Uterus (tissue), 4 donors: ENCODE data around the gene TRIM32. TPM values are rescaled to one million over a fixed set of nuclear protein-coding genes. Genes with fewer than 3 reads are reported as not detected.

Experiments used
- DNase-seq, 2 donors: peaks; one replicate each; pipeline ENCODE4 v3.0.0-alpha.2; 2019 to 2020
- H3K27ac ChIP-seq, 2 donors: fragments of 200-600 bp; sonication (generic); 1 replicate in 1 of 2; 2 replicates in 1 of 2; pipeline ENCODE4 v1.5.1; 2016 to 2018
- H3K27me3 ChIP-seq, 2 donors: fragments of 200-600 bp; sonication (generic); one replicate each; pipeline ENCODE4 v1.5.1; 2018 to 2019; ENCODE audit warnings: control low read depth in 1 of 2
- H3K36me3 ChIP-seq, 2 donors: fragments of 200-600 bp; sonication (generic); one replicate each; pipeline ENCODE4 v1.5.1; 2019; ENCODE audit warnings: control low read depth in 1 of 2
- H3K4me1 ChIP-seq, 2 donors: fragments of 200-600 bp; sonication (generic); one replicate each; pipeline ENCODE4 v1.5.1; 2018 to 2019; ENCODE audit warnings: control low read depth in 1 of 2
- H3K4me3 ChIP-seq, 2 donors: fragments of 200-600 bp; sonication (generic); 1 replicate in 1 of 2; 2 replicates in 1 of 2; pipeline ENCODE4 v1.5.1; 2018 to 2019; ENCODE audit warnings: mild to moderate bottlenecking in 1 of 2
- H3K9me3 ChIP-seq, 2 donors: fragments of 200-600 bp; sonication (generic); one replicate each; pipeline ENCODE4 v1.5.1; 2019; ENCODE audit warnings: control low read depth in 1 of 2
- CTCF ChIP-seq, 4 experiments: fragments of 200-600 bp in 2 of 4; fragments of 450-650 bp in 2 of 4; sonication (generic) in 2 of 4; IDR thresholded peaks; one replicate each; pipeline ENCODE4 v1.5.1; 2016 to 2019; ENCODE audit warnings: antibody characterized with exemption in 4 of 4, mild to moderate bottlenecking in 2 of 4, moderate library complexity in 1 of 4
- POLR2A ChIP-seq, 2 donors: fragments of 450-650 bp; IDR thresholded peaks; one replicate each; pipeline ENCODE4 v1.6.1; 2016; ENCODE audit warnings: antibody characterized with exemption in 2 of 2, mild to moderate bottlenecking in 1 of 2, moderate library complexity in 1 of 2
- intact Hi-C: fragments of 100-400 bp; cut with DNase I; formaldehyde crosslinking; loops from one replicate; pipeline ENCODE4 v1.15.1; 2023; ENCODE audit warnings: low total_unique reads
- total RNA-seq, 4 donors: library from RNA; depleted of rRNA in 3 of 4; stranded (reverse); fragments of >200 nt in 3 of 4; gene quantifications; one replicate each; pipeline versions ENCODE4 v1.1.0 to v1.2.4, GENCODE V29; 2014 to 2023
- donor health status: DM: yes; HTN: yes; CAD: no.

Gene TRIM32
- total RNA-seq, 4 donors from 2014 or later: 13.2 to 36.0 (median 25.3) TPM

- no peaks in the 10 kb centered on the region for H3K36me3 ChIP-seq
- H3K4me1 ChIP-seq: no peaks in the 10 kb centered on the region
- intact Hi-C loops: no loop called here
- no peaks in the 10 kb centered on the region for H3K27me3 ChIP-seq
- DNase-seq: no peak
- no peaks in the 10 kb centered on the region for H3K9me3 ChIP-seq
- H3K27ac ChIP-seq: no peak overlapping the region
- H3K4me3 ChIP-seq: no peak overlapping the region
- no peak for TF ChIP-seq POLR2A (IDR thresholded peaks at IDR 0.05)
- TF ChIP-seq CTCF (IDR thresholded peaks at IDR 0.05): no peak
Observed at GRCh38 chr9:116750510-116750909, 63.4 kb downstream of the TRIM32 start.
